SK-N-SH (cell line): ENCODE data around the gene CD59. TPM values are rescaled to one million over a fixed set of nuclear protein-coding genes. Genes with fewer than 3 reads are reported as not detected.

Experiments used
- CTCF ChIA-PET: fragments of 300-600, 350-600 bp; formaldehyde crosslinking; extraction: SDS; loops from one replicate; lab custom pipeline; 2021; lab: Yijun Ruan, JAX
- POLR2A ChIA-PET: fragments of 350-600 bp; sonication (Branson Sonifier 250); formaldehyde crosslinking; extraction: SDS; loops from one replicate; lab custom pipeline; 2020; ENCODE audit warnings: antibody characterized with exemption, inconsistent platforms; lab: Yijun Ruan, JAX
- DNase-seq: peaks from one replicate; pipeline ENCODE4 v3.0.0; 2012
- H2AFZ ChIP-seq: fragments of 200-600 bp; sonication (generic); 2 replicates; pipeline ENCODE4 v1.8.1; 2016; ENCODE audit warnings: antibody characterized with exemption, mild to moderate bottlenecking, low read depth
- H3F3A ChIP-seq: fragments of 200-600 bp; sonication (generic); replicated peaks from 2 replicates; pipeline ENCODE3; 2016; ENCODE audit warnings: antibody characterized with exemption, mild to moderate bottlenecking; ENCODE audit not compliant: insufficient read depth
- H3K27ac ChIP-seq, 2 experiments: fragments of 200-500 bp in 1 of 2; fragments of 200-600 bp in 1 of 2; sonication (Bioruptor generic) in 1 of 2; sonication (generic), shearing (Covaris generic) in 1 of 2; 2 replicates each; pipeline versions ENCODE4 v1.5.1 to v1.6.1; 2014 to 2016; ENCODE audit warnings: low read depth in 2 of 2, inconsistent platforms in 1 of 2, low read length in 1 of 2, mild to moderate bottlenecking in 1 of 2, mixed read lengths in 1 of 2
- H3K27me3 ChIP-seq: fragments of 200-600 bp; sonication (generic), shearing (Covaris generic); 2 replicates; pipeline ENCODE4 v1.6.1; 2016; ENCODE audit warnings: mixed run types; ENCODE audit not compliant: insufficient read depth
- H3K36me3 ChIP-seq, 2 experiments: fragments of 200-500 bp in 1 of 2; fragments of 200-600 bp in 1 of 2; sonication (Bioruptor generic) in 1 of 2; sonication (generic) in 1 of 2; replicated peaks in 1 of 2; 2 replicates each; pipeline versions ENCODE3 to v1.5.1; 2014 to 2016; ENCODE audit warnings: low read length in 1 of 2, mild to moderate bottlenecking in 1 of 2; ENCODE audit not compliant: insufficient read depth in 2 of 2, control insufficient read depth in 1 of 2
- H3K4me1 ChIP-seq, 2 experiments: fragments of 200-500 bp in 1 of 2; fragments of 200-600 bp in 1 of 2; sonication (Bioruptor generic) in 1 of 2; sonication (generic), shearing (Covaris generic) in 1 of 2; 2 replicates each; pipeline versions ENCODE4 v1.5.1 to v1.6.1; 2014 to 2016; ENCODE audit warnings: low read depth in 1 of 2, low read length in 1 of 2, mixed run types in 1 of 2; ENCODE audit not compliant: insufficient read depth in 2 of 2, control insufficient read depth in 1 of 2
- H3K4me2 ChIP-seq: fragments of 200-600 bp; sonication (generic), shearing (Covaris generic); 2 replicates; pipeline ENCODE4 v1.6.1; 2017; ENCODE audit warnings: mixed run types
- H3K4me3 ChIP-seq, 2 experiments: fragments of 200-500 bp in 1 of 2; fragments of 200-600 bp in 1 of 2; sonication (Bioruptor generic) in 1 of 2; sonication (generic), shearing (Covaris generic) in 1 of 2; 2 replicates each; pipeline versions ENCODE4 v1.5.1 to v1.8.1; 2014 to 2016; ENCODE audit warnings: low read depth in 2 of 2, inconsistent platforms in 1 of 2, low read length in 1 of 2, mild to moderate bottlenecking in 1 of 2, mixed read lengths in 1 of 2, moderate library complexity in 1 of 2
- H3K79me2 ChIP-seq: fragments of 200-600 bp; sonication (generic); 2 replicates; pipeline ENCODE4 v1.8.1; 2017; ENCODE audit warnings: mild to moderate bottlenecking; ENCODE audit not compliant: insufficient read depth
- H3K9ac ChIP-seq: fragments of 200-600 bp; sonication (generic); 2 replicates; pipeline ENCODE4 v1.6.1; 2017; ENCODE audit warnings: mixed run types
- H3K9me2 ChIP-seq: fragments of 200-600 bp; sonication (generic); 2 replicates; pipeline ENCODE4 v1.6.1; 2017; ENCODE audit warnings: mixed run types
- H3K9me3 ChIP-seq: fragments of 200-600 bp; sonication (generic); 2 replicates; pipeline ENCODE4 v1.6.1; 2017; ENCODE audit warnings: mixed run types, mild to moderate bottlenecking, moderate library complexity
- H4K20me1 ChIP-seq: fragments of 200-600 bp; sonication (generic); 2 replicates; pipeline ENCODE4 v1.6.1; 2017; ENCODE audit warnings: mild to moderate bottlenecking, mixed run types; ENCODE audit not compliant: insufficient read depth
- EP300 ChIP-seq, 2 experiments: IDR thresholded peaks; 2 replicates each; pipeline versions ENCODE4 v1.4.0 to v1.6.1; 2012; ENCODE audit warnings: borderline replicate concordance in 1 of 2, low read depth in 1 of 2, low read length in 1 of 2
- FOXJ3 ChIP-seq: sonication (generic); formaldehyde crosslinking; IDR thresholded peaks from 2 replicates; pipeline ENCODE4 v1.5.1; 2020; ENCODE audit warnings: mild to moderate bottlenecking, missing genetic modification reagents
- MEF2A ChIP-seq: IDR thresholded peaks from 2 replicates; pipeline ENCODE4 v1.4.0; 2012; ENCODE audit warnings: low read depth, borderline replicate concordance
- MXI1 ChIP-seq: IDR thresholded peaks from 2 replicates; pipeline ENCODE4 v1.6.1; 2012; ENCODE audit warnings: mild to moderate bottlenecking, low read depth, low read length, improper control_type of control experiment
- NFIC ChIP-seq: IDR thresholded peaks from 2 replicates; pipeline ENCODE4 v1.4.0; 2012; ENCODE audit warnings: borderline replicate concordance
- SIN3A ChIP-seq: IDR thresholded peaks from 2 replicates; pipeline ENCODE4 v1.6.1; 2012; ENCODE audit warnings: low read depth, mild to moderate bottlenecking, low read length, moderate library complexity, borderline replicate concordance
- SMC3 ChIP-seq: IDR thresholded peaks from 2 replicates; pipeline ENCODE4 v1.6.1; 2012; ENCODE audit warnings: low read depth, low read length, improper control_type of control experiment
- TAF1 ChIP-seq: IDR thresholded peaks from 2 replicates; pipeline ENCODE4 v1.6.1; 2012; ENCODE audit warnings: low read depth, mild to moderate bottlenecking, low read length, moderate library complexity, borderline replicate concordance
- WGBS: methylation state at CpG from one replicate; pipeline ENCODE4 v1.1.6; 2017; ENCODE audit warnings: low lambda C conversion rate; 5-methylcytosine and 5-hydroxymethylcytosine counted together
- polyA plus RNA-seq, 3 experiments: library from polyadenylated mRNA; depleted of rRNA; stranded (reverse); fragments of >200 nt; gene quantifications; 2 replicates each; pipeline ENCODE4 v1.2.3, GENCODE V29; 2012
- TF ChIP-seq, protein P1 (sequence below): IDR thresholded peaks from 2 replicates; pipeline ENCODE4; 2012
- TF ChIP-seq, protein P2 (sequence below): IDR thresholded peaks from 2 replicates; pipeline ENCODE4 v1.6.1; 2012; ENCODE audit warnings: mild to moderate bottlenecking, low read depth, low read length, moderate library complexity
- TF ChIP-seq, protein P3 (sequence below): fragments of 200-600 bp; sonication (generic); IDR thresholded peaks from 2 replicates; pipeline ENCODE4 v1.6.1; 2017; ENCODE audit warnings: antibody characterized with exemption, mild to moderate bottlenecking, moderate library complexity
- TF ChIP-seq, protein P4 (sequence below): IDR thresholded peaks from 2 replicates; pipeline ENCODE4 v1.4.0; 2012; ENCODE audit warnings: low read depth, borderline replicate concordance

The CD59 gene
- polyA plus RNA-seq, 1 of the 3 experiments (the other 2 are of a cell fraction): 616 TPM

DNA sequence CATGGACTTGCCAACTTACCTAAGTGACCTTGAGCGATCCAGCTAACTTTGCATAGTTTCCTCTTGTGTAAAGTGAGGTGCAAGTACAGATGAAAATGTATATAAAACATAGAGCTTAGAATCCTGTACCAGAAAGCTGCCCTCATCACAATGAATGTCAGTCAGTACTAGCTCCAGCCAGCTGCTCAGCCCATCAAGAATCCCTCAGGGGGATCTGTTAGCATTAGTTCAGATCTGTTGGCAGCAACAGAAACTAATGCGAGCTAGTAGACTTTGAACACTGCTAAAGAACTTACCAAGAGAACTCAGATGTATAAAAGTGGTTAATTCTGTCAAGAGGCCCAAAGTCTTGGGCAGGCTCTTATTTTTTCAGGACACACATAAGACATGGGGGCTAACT is 29.3 kb downstream of the CD59 start:
- TF ChIP-seq SMC3 (no peak), SIN3A (no peak), NFIC (no peak), MEF2A (no peak), FOXJ3 (CRISPR knock-in tag) (no peak)
- TF ChIP-seq, protein P1, sequence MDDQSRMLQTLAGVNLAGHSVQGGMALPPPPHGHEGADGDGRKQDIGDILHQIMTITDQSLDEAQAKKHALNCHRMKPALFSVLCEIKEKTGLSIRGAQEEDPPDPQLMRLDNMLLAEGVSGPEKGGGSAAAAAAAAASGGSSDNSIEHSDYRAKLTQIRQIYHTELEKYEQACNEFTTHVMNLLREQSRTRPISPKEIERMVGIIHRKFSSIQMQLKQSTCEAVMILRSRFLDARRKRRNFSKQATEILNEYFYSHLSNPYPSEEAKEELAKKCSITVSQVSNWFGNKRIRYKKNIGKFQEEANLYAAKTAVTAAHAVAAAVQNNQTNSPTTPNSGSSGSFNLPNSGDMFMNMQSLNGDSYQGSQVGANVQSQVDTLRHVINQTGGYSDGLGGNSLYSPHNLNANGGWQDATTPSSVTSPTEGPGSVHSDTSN: no peak
- TF ChIP-seq, protein P2, sequence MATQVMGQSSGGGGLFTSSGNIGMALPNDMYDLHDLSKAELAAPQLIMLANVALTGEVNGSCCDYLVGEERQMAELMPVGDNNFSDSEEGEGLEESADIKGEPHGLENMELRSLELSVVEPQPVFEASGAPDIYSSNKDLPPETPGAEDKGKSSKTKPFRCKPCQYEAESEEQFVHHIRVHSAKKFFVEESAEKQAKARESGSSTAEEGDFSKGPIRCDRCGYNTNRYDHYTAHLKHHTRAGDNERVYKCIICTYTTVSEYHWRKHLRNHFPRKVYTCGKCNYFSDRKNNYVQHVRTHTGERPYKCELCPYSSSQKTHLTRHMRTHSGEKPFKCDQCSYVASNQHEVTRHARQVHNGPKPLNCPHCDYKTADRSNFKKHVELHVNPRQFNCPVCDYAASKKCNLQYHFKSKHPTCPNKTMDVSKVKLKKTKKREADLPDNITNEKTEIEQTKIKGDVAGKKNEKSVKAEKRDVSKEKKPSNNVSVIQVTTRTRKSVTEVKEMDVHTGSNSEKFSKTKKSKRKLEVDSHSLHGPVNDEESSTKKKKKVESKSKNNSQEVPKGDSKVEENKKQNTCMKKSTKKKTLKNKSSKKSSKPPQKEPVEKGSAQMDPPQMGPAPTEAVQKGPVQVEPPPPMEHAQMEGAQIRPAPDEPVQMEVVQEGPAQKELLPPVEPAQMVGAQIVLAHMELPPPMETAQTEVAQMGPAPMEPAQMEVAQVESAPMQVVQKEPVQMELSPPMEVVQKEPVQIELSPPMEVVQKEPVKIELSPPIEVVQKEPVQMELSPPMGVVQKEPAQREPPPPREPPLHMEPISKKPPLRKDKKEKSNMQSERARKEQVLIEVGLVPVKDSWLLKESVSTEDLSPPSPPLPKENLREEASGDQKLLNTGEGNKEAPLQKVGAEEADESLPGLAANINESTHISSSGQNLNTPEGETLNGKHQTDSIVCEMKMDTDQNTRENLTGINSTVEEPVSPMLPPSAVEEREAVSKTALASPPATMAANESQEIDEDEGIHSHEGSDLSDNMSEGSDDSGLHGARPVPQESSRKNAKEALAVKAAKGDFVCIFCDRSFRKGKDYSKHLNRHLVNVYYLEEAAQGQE: no peak
- Histone ChIP-seq H3K9me3 (no peaks in the 10 kb centered on the region), H4K20me1 (no peaks in the 10 kb centered on the region), H3K79me2 (peaks cover 49% of the 10 kb centered on the region), H3F3A (peaks cover 49% of the 10 kb centered on the region), H3K4me2 (no peak overlapping the region), H2AFZ (no peak overlapping the region), H3K4me3 (no peak overlapping the region), H3K9ac (no peak overlapping the region), H3K9me2 (no peaks in the 10 kb centered on the region), H3K27ac (peak overlapping the region in 1 of 2 experiments; percentile 94; a peak in 3 of 4 replicates), H3K36me3 (peaks cover 48 to 70% of the 10 kb centered on the region in 2 experiments), H3K27me3 (no peaks in the 10 kb centered on the region), H3K4me1 (peaks cover 2 to 34% of the 10 kb centered on the region in 2 experiments; a peak in 3 of 4 replicates)
- ChIA-PET POLR2A (no interaction called here), CTCF (interaction anchor here (1.0 to 1.6 kb wide), 3 partner anchors 9 to 786 kb away, joined by 3 to 6 read pairs (median 3); no protein-coding TSS in a partner anchor)
- no peak for DNase-seq
- WGBS: 91% methylated on average over 2 of the region's 2 CpGs

DNA sequence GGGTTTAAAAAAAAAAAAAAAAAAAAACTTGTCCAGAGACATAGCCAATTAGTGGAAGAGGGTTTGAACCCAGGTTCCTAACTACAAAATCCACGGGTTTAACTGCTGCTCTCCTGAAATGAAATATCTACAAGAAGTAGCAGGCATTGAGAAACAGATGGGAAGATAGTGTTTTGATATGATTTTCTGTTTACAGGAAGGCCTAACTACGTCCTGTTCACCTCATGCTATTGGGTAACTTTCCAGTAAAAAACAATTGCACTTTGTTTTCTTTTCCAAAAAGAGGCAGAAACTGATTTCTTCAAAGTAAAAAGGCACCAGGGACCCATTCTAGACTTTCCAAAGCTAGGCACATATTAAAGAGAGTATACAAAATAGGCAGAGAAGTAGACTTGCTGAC is 29.7 kb downstream of the CD59 start:
- peaks cover 53% of the 10 kb centered on the region for H3F3A ChIP-seq
- H3K9me2 ChIP-seq: no peaks in the 10 kb centered on the region
- no peak overlapping the region for H3K4me3 ChIP-seq
- no peaks in the 10 kb centered on the region for H4K20me1 ChIP-seq
- H3K79me2 ChIP-seq: peaks cover 45% of the 10 kb centered on the region
- no peak overlapping the region for H2AFZ ChIP-seq
- H3K9ac ChIP-seq: no peak overlapping the region
- ChIA-PET CTCF (interaction anchor here (1.0 to 1.6 kb wide), 3 partner anchors 10 to 786 kb away, joined by 3 to 6 read pairs (median 3); no protein-coding TSS in a partner anchor), POLR2A (no interaction called here)
- DNase-seq: no peak
- H3K36me3 ChIP-seq: peaks cover 44 to 66% of the 10 kb centered on the region in 2 experiments
- WGBS: 63% methylated on average over 2 of the region's 2 CpGs
- no peaks in the 10 kb centered on the region for H3K27me3 ChIP-seq
- H3K27ac ChIP-seq: peak overlapping the region in 1 of 2 experiments; percentile 94; a peak in 3 of 4 replicates
- no peaks in the 10 kb centered on the region for H3K9me3 ChIP-seq
- H3K4me2 ChIP-seq: no peak overlapping the region
- H3K4me1 ChIP-seq: peaks cover 2 to 38% of the 10 kb centered on the region in 2 experiments; a peak in 3 of 4 replicates
- no peak for TF ChIP-seq EP300 (IDR thresholded peaks at IDR 0.05; ENCODE audit: borderline replicate concordance in 1 of 2, low read depth in 1 of 2, low read length in 1 of 2)
- TF ChIP-seq, protein P3, sequence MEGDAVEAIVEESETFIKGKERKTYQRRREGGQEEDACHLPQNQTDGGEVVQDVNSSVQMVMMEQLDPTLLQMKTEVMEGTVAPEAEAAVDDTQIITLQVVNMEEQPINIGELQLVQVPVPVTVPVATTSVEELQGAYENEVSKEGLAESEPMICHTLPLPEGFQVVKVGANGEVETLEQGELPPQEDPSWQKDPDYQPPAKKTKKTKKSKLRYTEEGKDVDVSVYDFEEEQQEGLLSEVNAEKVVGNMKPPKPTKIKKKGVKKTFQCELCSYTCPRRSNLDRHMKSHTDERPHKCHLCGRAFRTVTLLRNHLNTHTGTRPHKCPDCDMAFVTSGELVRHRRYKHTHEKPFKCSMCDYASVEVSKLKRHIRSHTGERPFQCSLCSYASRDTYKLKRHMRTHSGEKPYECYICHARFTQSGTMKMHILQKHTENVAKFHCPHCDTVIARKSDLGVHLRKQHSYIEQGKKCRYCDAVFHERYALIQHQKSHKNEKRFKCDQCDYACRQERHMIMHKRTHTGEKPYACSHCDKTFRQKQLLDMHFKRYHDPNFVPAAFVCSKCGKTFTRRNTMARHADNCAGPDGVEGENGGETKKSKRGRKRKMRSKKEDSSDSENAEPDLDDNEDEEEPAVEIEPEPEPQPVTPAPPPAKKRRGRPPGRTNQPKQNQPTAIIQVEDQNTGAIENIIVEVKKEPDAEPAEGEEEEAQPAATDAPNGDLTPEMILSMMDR: no peak
- TF ChIP-seq FOXJ3 (CRISPR knock-in tag): no peak
- no peak for TF ChIP-seq MXI1
- no peak for TF ChIP-seq TAF1
- TF ChIP-seq, protein P4, sequence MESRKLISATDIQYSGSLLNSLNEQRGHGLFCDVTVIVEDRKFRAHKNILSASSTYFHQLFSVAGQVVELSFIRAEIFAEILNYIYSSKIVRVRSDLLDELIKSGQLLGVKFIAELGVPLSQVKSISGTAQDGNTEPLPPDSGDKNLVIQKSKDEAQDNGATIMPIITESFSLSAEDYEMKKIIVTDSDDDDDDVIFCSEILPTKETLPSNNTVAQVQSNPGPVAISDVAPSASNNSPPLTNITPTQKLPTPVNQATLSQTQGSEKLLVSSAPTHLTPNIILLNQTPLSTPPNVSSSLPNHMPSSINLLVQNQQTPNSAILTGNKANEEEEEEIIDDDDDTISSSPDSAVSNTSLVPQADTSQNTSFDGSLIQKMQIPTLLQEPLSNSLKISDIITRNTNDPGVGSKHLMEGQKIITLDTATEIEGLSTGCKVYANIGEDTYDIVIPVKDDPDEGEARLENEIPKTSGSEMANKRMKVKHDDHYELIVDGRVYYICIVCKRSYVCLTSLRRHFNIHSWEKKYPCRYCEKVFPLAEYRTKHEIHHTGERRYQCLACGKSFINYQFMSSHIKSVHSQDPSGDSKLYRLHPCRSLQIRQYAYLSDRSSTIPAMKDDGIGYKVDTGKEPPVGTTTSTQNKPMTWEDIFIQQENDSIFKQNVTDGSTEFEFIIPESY: no peak
- TF ChIP-seq, protein P1: no peak
